Mucosa of gallbladder (tissue), 1 donor: Measurements from ENCODE around the gene VPS13A. TPM values are rescaled to one million over a fixed set of nuclear protein-coding genes. Genes with fewer than 3 reads are reported as not detected.

ENCODE experiments used
- DNase-seq: peaks from one replicate; pipeline ENCODE4 v3.0.0-alpha.2; 2020; ENCODE audit warnings: low spot score
- total RNA-seq: library from RNA; stranded (reverse); gene quantifications from one replicate; pipeline ENCODE4 v1.2.1, GENCODE V29; 2021
- donor health status: DM: no; HTN: no; CAD: no.

Gene VPS13A
- total RNA-seq = 83.3 TPM

DNA sequence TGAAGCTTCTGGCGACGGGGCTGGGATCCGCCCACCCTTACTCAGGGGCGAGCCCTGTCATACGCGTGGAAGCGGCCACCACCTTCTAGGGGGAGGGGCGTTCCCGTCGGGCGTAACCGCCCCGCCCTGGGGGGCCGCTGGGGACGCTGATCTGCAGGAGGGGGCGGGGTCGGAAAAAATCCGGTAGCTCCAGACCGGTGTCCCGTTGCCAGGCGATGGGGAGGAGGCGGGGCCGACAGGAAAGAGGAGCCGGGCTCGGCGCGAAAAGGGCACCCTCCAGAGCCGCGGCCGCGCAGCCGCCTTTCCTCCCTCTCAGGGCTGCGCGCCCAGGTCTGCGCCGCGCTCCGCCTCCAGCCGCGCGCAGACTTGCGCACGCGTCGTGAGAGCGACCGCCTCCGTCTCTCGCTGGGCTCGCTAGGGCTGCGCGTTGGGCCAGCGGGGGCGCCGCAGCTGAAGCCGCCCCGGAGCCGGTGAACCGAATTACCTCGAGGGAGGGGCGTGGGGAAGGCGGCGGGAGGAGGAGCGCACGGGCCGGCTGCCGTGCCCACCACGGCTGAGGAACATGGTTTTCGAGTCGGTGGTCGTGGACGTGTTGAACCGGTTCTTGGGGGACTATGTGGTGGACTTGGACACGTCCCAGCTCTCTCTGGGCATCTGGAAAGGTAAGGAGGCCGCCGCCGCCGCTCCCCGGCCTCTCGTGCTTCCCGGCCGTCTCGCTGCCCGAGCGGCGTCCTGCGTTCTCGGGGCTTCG lies at the start of gene VPS13A:
Gene VPS13A, plus strand, starts transcription at position 392 of the 751 bp plus-strand sequence. Its CDS starts 171 bp downstream, at position 563.
- peak; percentile 92 for DNase-seq

DNA sequence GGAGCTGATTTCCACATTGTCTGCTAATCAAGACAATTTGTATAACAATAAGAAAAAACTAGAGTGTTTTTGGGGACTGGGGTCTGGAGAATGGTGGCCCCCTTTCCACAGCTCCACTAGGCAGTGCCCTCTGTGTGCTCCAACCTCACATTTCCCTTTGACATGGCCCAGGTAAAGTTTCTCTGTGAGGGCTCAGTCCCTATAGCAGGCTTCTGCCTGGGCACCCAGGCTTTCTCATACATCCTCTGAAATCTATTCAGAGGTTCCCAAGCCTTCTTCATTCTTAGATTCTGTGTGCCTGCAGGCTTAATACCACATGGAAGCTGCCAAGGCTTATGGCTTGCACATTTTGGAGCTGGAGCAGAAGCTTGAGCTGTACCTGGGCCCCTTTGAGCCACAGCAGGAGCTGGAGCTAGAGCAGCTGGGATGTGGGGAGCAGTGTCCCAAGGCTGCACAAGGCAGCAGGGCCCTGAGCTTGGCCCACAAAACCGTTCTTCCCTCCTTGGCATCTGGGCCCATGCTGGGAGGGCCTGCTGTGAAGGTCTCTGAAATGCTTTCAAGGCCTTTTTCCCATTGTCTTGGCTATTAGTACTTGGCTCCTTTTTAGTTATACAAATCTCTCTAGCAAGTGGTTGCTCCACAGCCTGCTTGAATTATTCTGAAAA lies 49.1 kb upstream of the VPS13A start:
- DNase-seq = no peak

DNA sequence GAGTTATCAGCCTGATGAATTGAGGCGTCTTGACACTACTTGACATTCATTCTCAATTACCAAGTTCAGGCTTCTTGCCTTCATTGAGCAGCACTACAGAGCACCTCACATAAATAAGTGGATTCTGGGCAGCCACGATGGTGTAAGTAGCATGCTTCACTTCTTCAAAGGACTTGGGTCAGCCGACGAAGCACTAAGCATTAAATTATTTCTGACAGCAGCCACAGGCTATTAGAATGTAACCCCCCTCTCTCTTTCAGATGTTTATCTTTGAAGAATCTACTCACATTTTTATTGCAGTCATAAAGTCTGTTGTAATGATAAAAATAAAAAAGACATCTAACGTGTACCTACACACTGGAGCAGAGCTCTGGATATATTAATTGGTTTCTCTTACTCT lies 45.9 kb upstream of the VPS13A start:
- DNase-seq = no peak

DNA sequence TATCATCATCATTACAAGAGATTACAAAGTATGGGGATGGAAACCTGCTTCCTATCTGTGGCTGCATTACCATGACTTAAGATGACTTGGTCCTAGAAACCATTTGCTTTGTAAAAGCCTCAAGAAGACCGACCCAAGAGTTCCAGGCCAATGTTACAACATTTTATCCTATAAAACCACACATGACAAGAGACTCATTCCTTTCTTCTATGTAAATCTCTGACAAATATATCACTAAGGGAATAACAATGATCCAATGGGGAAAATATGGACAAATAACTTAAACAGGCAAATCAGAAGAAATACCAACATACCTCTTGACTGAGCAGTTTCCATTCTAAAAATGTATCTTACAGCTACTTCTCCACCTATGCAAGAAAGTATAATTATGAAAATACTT lies 44.3 kb upstream of the VPS13A start:
- no peak for DNase-seq

DNA sequence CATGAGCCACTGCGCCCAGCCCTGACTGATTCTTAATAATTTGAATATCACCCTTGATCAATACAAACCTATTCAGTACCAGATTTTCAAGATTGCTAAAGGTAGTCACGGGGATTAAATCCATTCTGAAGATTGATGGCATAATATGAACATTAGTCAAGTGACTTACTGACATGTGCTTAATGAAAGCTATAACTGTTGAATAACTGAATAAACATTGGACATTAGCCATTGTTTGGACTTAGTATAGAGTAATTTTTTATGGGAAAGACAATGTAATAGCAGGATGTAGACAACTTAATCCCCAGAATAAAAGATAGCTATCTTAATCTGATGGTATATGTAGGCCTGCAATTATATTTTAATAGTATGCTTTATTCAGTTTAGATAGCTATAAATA lies 35.0 kb upstream of the VPS13A start:
- no peak for DNase-seq

DNA sequence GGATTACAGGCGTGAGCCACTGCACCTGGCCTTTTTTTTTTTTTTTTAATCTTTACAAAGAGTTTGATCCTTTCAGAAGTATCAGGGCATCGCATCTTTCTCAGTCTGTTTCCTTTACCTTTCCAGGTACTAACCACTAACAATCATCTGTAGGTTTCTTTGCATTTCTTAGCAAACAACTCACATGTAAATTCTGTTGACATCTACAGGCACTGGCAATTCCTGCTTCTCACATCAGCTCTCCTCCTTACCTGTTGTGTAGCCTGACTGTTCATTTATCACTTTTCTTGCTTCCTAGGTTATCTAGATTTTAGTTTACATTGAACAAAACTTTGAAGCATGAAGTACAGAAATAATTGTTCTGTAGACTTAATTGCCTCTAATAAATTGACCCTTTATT lies 27.5 kb upstream of the VPS13A start:
- no peak for DNase-seq

DNA sequence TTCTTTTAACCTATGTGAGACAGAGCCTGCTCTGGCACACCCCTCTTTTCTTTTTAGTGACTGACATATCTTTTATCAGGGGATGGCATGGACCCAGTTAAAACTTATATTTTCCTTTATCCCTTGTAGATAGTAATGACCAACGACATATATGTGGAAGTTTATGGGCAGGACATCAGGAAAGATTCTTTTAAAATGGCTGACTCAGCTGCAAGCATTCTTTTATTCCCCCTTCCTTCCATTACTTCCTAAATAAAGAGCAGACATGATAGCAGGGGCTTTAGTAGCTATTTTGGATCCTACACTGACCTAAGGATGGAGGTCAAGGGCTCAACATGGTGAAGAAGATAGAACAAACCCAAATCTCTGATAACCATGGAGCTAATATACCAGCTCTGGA lies 25.0 kb upstream of the VPS13A start:
- no peak for DNase-seq

DNA sequence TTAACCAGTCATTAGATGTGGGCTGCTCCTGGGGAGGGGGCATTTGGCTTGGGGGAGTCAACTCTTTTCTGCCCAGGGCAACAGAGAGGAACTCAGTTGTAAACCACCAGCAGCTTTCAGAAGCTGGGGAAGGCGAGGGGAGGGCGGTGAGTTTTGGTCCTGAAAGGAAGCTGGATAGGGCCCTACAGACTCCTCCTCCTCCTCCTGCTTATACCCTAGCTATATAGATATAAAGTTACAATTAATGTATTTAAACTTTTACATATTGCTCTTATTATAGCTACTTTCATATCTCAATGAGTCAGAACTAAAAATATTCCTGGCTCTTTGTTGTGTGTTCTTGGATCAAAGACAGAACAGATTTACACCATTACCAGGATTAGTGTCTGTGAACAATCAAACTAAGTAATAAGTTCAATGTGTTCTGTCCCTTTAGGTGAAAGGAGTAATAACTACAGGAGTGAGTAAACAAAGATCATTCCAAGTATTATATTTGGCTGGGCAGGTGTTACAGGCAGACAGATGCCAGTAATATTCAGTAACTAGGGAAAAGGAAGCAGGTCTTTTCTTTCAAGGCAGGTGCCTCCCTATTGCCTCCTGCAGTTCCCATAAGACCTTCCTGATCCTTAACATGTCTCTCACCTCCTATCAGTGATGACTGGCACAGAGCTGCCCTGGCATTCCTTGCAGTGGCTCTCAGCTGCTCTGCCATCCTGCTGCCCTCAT lies 20.5 kb upstream of the VPS13A start:
- no peak for DNase-seq

DNA sequence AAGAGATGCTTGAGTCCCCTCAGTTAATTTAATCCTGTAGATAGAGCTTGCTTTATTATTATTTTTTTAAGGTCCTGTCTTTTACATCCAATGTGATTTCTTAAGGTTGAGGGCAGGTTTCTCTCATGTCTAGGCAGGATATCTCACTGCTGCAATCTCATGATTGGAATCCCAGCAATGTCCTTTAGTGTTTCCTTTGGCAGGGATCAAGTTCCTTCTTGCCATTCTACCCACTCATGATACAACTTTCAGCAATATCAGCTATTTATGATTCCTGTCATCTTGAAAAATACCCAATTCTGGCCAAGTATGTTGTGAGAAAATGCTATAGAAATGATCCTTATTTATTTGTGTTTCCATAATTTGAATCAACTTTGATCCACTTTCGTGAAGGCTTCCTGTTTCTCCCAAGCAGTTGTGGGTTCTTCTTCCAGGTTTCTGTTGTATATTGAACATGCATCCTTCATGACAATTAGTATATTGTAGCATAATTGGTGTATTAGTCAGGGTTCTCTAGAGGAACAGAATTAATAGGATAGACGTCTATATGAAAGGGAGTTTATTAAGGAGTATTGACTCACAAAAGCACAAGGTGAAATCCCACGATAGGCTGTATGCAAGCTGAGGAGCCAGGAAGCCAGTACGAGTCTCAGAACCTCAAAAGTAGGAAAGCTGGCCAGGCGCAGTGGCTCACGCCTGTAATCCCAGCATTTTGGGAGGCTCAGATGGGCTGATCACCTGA lies 18.4 kb upstream of the VPS13A start:
- no peak for DNase-seq

DNA sequence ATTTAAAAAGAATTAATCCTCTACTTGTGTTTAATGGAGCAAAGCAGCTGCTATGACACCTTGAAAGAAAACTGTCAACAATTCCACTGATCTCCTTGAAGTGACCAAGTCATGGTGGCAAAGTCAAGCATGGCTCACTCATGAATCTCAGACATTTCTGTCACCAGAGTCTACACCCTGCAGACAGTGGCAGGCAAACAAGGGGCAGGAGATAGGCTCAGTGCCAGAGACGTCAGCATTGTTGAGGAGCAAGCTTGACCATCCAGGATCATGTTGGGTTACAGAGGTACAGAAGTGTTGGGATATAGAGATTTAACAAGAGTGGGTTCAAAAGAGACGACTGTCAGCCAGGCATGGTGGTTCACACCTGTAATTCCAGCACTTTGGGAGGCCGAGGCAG lies 16.1 kb upstream of the VPS13A start:
- DNase-seq = no peak

DNA sequence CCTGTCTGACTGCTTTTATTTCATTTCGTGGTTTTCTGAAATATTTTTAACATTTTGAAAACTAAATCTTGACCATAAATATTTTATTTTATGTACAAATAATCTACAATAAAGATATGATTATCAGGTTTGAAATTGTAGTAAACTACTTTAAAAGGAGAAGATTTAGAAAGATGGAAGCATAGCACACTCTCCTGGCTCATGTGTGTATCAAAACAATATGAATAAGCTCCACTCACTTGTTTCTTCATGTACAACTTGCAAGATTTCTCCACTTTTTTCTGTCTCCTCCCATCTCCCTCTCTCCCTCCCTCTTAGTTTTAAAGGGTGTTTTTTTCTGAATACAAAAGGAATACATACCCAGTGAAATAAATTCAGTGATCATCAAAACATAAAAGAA lies 15.4 kb upstream of the VPS13A start:
- DNase-seq = no peak

DNA sequence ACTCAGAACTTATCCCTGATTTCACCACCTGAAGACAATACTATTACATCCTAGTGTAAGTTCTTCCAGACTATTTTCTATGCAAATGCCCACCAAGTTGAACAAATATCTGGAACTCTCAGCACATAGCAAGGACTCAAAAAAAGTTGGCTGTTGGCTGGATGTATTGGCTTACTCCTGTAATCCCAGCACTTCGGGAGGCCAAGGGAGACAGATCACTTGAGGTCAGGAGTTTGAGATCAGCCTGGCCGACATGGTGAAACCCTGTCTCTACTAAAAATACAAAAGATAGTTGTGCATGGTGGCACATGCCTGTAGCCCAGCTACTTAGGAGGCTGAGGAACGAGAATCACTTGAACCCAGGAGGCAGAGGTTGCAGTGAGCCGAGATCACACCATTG lies 15.0 kb upstream of the VPS13A start:
- no peak for DNase-seq

DNA sequence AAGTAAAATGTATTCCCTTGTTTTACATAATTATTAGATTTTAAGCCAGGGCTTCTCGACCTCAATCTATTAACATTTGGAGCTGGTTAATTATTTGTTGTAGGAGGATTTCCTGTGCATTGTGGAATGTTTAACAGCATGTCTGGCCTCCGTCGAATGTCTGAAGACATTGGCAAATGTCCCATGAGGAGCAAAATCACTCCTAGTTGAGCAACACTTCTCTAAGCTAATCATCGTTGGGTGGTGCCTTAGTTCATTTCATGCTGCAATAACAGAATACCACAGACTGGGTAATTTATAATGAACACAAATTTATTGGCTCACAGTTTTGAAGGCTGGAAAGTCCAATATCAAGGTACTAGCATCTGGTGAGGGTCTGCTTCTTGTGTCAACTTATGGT lies 13.4 kb upstream of the VPS13A start:
- DNase-seq = peak; percentile 27

DNA sequence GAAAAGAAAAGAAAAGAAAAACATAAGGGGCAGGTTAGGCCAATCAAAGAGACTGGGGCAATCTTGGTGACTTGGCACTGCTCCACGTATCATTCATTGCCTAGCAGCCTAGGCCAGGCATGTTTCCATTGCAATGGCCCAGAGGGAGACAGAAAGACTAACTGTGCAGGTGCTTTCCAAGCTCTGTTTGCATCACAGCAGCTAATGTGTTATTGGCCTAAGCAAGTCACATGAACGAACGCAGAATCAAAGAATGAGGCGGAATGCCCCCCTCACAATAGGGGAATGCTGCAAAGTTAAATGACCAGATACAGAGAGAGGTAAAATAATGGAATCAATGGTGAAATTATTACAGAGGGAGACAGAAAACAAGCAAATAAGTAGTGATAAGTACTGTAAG lies 11.1 kb upstream of the VPS13A start:
- DNase-seq = no peak

DNA sequence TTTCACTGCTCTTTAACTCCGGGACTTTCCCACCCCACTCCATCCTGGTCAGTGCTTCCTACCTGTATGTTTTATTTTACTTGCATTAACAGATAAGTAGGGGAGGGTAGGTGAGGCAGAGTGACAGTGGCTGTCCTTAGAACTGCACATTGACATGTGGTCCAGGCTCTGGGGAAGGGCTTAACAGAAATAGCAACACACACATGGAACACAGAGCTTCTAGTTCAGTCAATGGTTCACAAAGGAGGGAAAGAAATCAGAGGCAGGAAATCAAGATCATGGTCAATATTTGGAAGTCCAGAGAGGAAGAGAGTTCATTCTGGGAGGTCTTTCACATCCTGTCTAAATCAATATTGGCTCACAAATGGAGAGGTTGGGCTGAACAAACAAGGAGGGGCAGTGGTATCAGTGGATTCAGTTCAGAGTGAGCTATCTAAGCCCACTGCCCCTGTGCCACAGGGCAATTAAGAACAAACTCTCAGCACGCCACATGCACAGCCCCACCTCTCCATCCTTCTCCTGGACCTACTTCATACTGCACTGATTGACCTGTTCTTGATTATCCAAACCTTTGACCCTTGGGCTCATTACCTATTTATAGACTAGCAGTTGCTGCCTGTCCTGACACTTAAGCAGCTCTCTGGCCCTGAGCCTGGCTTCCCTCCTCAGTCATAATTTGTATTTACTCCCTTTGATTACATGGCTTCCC lies 6.2 kb upstream of the VPS13A start:
- peak; percentile 74 for DNase-seq

DNA sequence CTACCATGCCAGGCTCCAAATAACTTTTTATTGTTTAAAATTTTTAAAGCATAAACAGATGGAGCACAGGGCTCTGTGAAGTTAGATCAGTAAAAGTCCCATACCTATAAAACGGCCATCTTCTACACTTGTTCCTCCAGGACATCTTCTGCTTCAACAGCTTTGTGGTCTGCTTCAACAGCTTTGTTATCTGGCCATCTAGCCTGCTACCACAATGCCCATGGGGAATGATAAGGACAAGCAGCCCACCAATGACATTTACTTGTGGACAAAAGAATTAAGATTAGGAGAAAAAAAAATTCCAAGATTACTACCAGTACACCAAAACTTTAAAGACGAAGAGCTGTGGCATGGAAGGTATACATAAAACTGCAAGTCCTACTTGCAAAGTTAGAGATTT lies 2.2 kb upstream of the VPS13A start:
- DNase-seq = no peak

DNA sequence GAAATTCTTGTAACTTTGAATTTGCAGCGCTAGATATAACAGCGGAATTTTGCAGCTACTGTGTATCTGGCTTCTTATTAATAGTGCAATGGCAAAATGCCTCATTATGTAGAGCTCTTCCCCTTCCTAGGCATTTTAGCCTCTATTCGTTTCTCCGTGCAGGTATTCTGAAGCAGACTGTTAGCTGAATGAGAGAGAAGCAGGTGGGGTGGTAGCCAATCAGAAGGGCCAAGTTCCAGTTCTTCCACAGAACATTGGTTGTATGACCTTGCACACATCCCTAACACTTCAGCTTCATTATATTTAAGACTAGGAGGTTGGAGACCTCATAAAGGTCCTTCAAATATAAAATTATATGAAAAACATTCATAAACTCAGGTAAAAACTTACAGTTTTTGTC lies 1.2 kb upstream of the VPS13A start:
- DNase-seq = no peak

DNA sequence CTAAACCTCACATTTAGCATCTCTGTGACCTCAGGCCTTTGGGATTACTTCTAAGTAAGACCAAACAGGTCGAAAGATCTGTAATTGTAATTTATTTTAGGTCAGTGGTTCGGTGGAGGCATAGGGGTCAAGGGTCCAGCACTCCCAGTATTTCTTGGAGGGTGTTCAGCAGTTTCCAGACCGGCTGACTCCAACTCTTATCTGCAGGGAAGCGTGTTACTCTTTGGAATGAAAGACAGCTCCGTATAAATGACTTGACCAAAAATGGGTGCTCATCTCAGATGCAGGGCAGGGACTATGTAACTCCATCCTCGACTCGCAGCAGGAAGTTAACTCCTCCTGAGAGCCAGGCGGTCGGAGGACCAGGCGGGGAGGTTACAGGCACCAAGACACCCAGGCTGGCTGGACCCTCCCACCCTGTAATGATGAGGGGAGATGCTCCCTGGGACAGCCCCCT lies 620 bp upstream of the VPS13A start:
- no peak for DNase-seq

DNA sequence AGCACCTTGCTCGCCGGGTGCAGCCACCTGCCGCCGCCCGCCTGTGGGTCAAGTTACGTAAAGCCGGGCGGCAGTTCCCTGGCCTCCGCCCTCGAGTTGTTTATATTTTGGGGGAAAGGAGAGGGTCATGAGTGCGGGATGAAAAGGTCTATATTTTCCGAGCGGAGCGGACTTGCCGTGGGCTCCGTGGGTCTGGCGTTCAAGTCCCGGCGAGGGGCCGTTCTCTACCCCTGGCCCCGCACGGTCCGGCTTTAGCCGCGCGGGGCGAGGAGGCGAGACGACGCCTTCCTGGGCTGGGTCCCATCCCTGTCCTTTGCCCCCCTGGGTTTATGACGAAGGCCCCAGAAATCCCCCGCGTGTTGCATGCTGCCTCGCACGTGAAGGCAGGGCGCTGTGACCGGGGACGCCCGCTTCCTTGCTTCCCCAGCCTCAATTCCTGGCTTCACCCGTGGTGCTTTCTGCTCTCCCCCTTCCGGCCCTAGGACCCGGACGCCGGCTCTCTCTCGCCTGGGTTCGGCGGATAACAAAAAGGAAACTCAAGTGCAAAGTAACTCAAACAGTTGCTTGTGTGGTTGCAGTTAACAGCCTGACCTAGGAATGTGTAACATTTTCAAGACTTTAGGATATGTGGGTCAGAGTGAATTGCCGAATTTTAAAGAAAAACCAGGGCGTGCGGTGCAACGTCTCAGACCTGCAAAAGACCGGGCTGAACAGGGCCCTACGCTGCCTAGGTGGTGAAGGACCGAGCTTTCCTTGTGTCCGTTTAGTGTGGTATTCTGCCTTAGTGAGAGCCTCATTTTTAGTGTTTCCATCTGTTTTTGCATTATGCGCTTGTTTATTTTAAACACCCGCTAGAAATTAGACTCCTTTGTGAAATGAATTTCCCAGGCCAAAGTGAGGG lies 810 bp downstream of the VPS13A start:
- peak; percentile 17 for DNase-seq

DNA sequence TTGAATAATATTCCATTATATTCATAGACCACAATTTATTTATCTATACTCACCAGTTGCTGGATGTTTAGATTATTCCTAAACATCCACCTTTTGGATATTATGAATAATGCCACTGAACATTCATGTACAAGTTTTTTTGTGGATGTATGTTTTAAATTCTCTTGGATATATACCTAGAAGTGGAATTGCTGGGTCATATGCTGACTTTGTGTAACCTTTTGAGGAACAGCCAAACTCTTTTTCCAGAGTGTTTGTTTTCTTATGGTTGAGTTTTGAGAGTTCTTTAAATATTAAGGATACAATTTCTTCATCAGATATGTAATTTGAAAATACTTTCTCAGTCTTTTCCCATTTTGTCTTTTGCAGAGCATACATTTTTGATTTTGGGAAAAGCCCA lies 2.7 kb downstream of the VPS13A start:
- DNase-seq = no peak
